SJSA1 (cell line): ENCODE results near the gene ACSBG1. TPM values are rescaled to one million over a fixed set of nuclear protein-coding genes. Genes with fewer than 3 reads are reported as not detected.
"Not testable (repeated sequence)": the region's sequence is repeated elsewhere in the genome, so short reads cannot be mapped to it uniquely, and the experiment has no call there.

Experiments used
- DNase-seq, 2 experiments: peaks; one replicate each; pipeline ENCODE4 v3.0.0-alpha.2; 2015 to 2020; ENCODE audit warnings: low spot score in 2 of 2, low read depth in 1 of 2
- H3K27ac ChIP-seq: fragments of 250-450 bp; sonication (Bioruptor Pico); 2 replicates; pipeline ENCODE4 v1.5.1; 2020; ENCODE audit warnings: mild to moderate bottlenecking, moderate library complexity
- H3K27me3 ChIP-seq: fragments of 250-450 bp; sonication (Bioruptor Pico); replicated peaks from 2 replicates; pipeline ENCODE4 v1.5.1; 2020; ENCODE audit warnings: mild to moderate bottlenecking, moderate library complexity
- H3K36me3 ChIP-seq: fragments of 250-450 bp; sonication (Bioruptor Pico); 2 replicates; pipeline ENCODE4 v1.5.1; 2020; ENCODE audit warnings: mild to moderate bottlenecking
- H3K4me1 ChIP-seq: fragments of 250-450 bp; sonication (Bioruptor Pico); replicated peaks from 2 replicates; pipeline ENCODE4 v1.6.1; 2021; ENCODE audit warnings: mild to moderate bottlenecking
- H3K4me3 ChIP-seq: fragments of 250-450 bp; sonication (Bioruptor Pico); 2 replicates; pipeline ENCODE4 v1.5.1; 2020; ENCODE audit warnings: mild to moderate bottlenecking
- H3K9me3 ChIP-seq: fragments of 250-450 bp; sonication (Bioruptor Pico); replicated peaks from 2 replicates; pipeline ENCODE4 v1.5.1; 2020; ENCODE audit warnings: mild to moderate bottlenecking
- total RNA-seq: library from RNA; depleted of rRNA; stranded (reverse); fragments of >200 nt; shearing (Covaris generic); gene quantifications from 2 replicates; pipeline ENCODE4 v1.2.3, GENCODE V29; 2014

ACSBG1 gene
- total RNA-seq, 1 experiment from 2014 or later = not detected

GRCh38 chr15:78263351-78263781, 29.0 kb upstream of the ACSBG1 start:
- H3K4me3 ChIP-seq = no peak overlapping the region
- no peaks in the 10 kb centered on the region for H3K36me3 ChIP-seq
- H3K27ac ChIP-seq = no peak overlapping the region
- peaks cover 18% of the 10 kb centered on the region for H3K27me3 ChIP-seq
- H3K9me3 ChIP-seq = no peaks in the 10 kb centered on the region
- H3K4me1 ChIP-seq = no peaks in the 10 kb centered on the region
- no peak for DNase-seq

- Histone ChIP-seq H3K27me3 (peaks cover 14% of the 10 kb centered on the region), H3K36me3 (no peaks in the 10 kb centered on the region), H3K4me3 (no peak overlapping the region), H3K4me1 (no peaks in the 10 kb centered on the region), H3K27ac (no peak overlapping the region), H3K9me3 (no peaks in the 10 kb centered on the region)
- DNase-seq = no peak
These were observed 26.7 kb upstream of the ACSBG1 start for GRCh38 chr15:78261062-78261461.

- Histone ChIP-seq H3K27me3 (peaks cover 14% of the 10 kb centered on the region), H3K4me1 (no peaks in the 10 kb centered on the region), H3K36me3 (no peaks in the 10 kb centered on the region), H3K4me3 (no peak overlapping the region), H3K9me3 (no peaks in the 10 kb centered on the region), H3K27ac (no peak overlapping the region)
- no peak for DNase-seq
These were observed 26.1 kb upstream of the ACSBG1 start for GRCh38 chr15:78260489-78260888.

GRCh38 chr15:78259232-78259631, 24.9 kb upstream of the ACSBG1 start:
- no peak overlapping the region for H3K27ac ChIP-seq
- no peaks in the 10 kb centered on the region for H3K9me3 ChIP-seq
- no peak for DNase-seq
- no peaks in the 10 kb centered on the region for H3K4me1 ChIP-seq
- H3K36me3 ChIP-seq = no peaks in the 10 kb centered on the region
- H3K27me3 ChIP-seq = 0 out of 2 replicates have a peak, but pooled peaks cover 3% of the 10 kb centered on the region
- no peak overlapping the region for H3K4me3 ChIP-seq

GRCh38 chr15:78257681-78258080, 23.3 kb upstream of the ACSBG1 start:
- Histone ChIP-seq H3K4me1 (no peaks in the 10 kb centered on the region), H3K36me3 (no peaks in the 10 kb centered on the region), H3K27ac (no peak overlapping the region), H3K9me3 (no peaks in the 10 kb centered on the region), H3K27me3 (no peaks in the 10 kb centered on the region), H3K4me3 (no peak overlapping the region)
- no peak for DNase-seq

- Histone ChIP-seq H3K4me1 (no peaks in the 10 kb centered on the region), H3K27me3 (no peaks in the 10 kb centered on the region), H3K27ac (no peak overlapping the region), H3K9me3 (no peaks in the 10 kb centered on the region), H3K4me3 (no peak overlapping the region), H3K36me3 (no peaks in the 10 kb centered on the region)
- no peak for DNase-seq
These were observed 21.7 kb upstream of the ACSBG1 start for GRCh38 chr15:78256044-78256437.

GRCh38 chr15:78255421-78256043, 21.2 kb upstream of the ACSBG1 start:
- no peaks in the 10 kb centered on the region for H3K27me3 ChIP-seq
- no peak overlapping the region for H3K4me3 ChIP-seq
- no peak overlapping the region for H3K27ac ChIP-seq
- DNase-seq = no peak
- no peaks in the 10 kb centered on the region for H3K9me3 ChIP-seq
- no peaks in the 10 kb centered on the region for H3K36me3 ChIP-seq
- no peaks in the 10 kb centered on the region for H3K4me1 ChIP-seq

GRCh38 chr15:78251136-78251535, 16.8 kb upstream of the ACSBG1 start:
- H3K36me3 ChIP-seq = no peaks in the 10 kb centered on the region
- no peak overlapping the region for H3K27ac ChIP-seq
- no peaks in the 10 kb centered on the region for H3K4me1 ChIP-seq
- H3K9me3 ChIP-seq = no peaks in the 10 kb centered on the region
- no peak for DNase-seq
- H3K4me3 ChIP-seq = no peak overlapping the region
- no peaks in the 10 kb centered on the region for H3K27me3 ChIP-seq

- Histone ChIP-seq H3K9me3 (no peaks in the 10 kb centered on the region), H3K4me3 (no peak overlapping the region), H3K27me3 (no peaks in the 10 kb centered on the region), H3K4me1 (no peaks in the 10 kb centered on the region), H3K36me3 (no peaks in the 10 kb centered on the region), H3K27ac (no peak overlapping the region)
- no peak for DNase-seq
These were observed 14.8 kb upstream of the ACSBG1 start for GRCh38 chr15:78249131-78249530.

- H3K4me1 ChIP-seq = no peaks in the 10 kb centered on the region
- DNase-seq = no peak
- H3K4me3 ChIP-seq = no peak overlapping the region
- no peaks in the 10 kb centered on the region for H3K9me3 ChIP-seq
- H3K27ac ChIP-seq = no peak overlapping the region
- no peaks in the 10 kb centered on the region for H3K36me3 ChIP-seq
- no peaks in the 10 kb centered on the region for H3K27me3 ChIP-seq
These were observed 13.5 kb upstream of the ACSBG1 start for GRCh38 chr15:78247911-78248310.

GRCh38 chr15:78245976-78246620, 11.7 kb upstream of the ACSBG1 start:
- not testable (repeated sequence) for H3K9me3 ChIP-seq, H3K36me3 ChIP-seq, H3K4me1 ChIP-seq, H3K27ac ChIP-seq, H3K4me3 ChIP-seq, H3K27me3 ChIP-seq, DNase-seq

GRCh38 chr15:78245392-78245791, 11.0 kb upstream of the ACSBG1 start:
- H3K4me1 ChIP-seq, DNase-seq, H3K4me3 ChIP-seq, H3K9me3 ChIP-seq, H3K36me3 ChIP-seq, H3K27me3 ChIP-seq, H3K27ac ChIP-seq: not testable (repeated sequence)

- H3K9me3 ChIP-seq = no peaks in the 10 kb centered on the region
- no peaks in the 10 kb centered on the region for H3K36me3 ChIP-seq
- no peak overlapping the region for H3K27ac ChIP-seq
- H3K4me3 ChIP-seq = no peak overlapping the region
- no peak for DNase-seq
- no peaks in the 10 kb centered on the region for H3K4me1 ChIP-seq
- no peaks in the 10 kb centered on the region for H3K27me3 ChIP-seq
These were observed 10.5 kb upstream of the ACSBG1 start for GRCh38 chr15:78244893-78245292.

GRCh38 chr15:78244101-78244500, 9.7 kb upstream of the ACSBG1 start:
- no peaks in the 10 kb centered on the region for H3K4me1 ChIP-seq
- DNase-seq = no peak
- no peak overlapping the region for H3K4me3 ChIP-seq
- no peaks in the 10 kb centered on the region for H3K36me3 ChIP-seq
- no peaks in the 10 kb centered on the region for H3K9me3 ChIP-seq
- no peak overlapping the region for H3K27ac ChIP-seq
- no peaks in the 10 kb centered on the region for H3K27me3 ChIP-seq

- Histone ChIP-seq H3K36me3 (no peaks in the 10 kb centered on the region), H3K27me3 (no peaks in the 10 kb centered on the region), H3K4me1 (no peaks in the 10 kb centered on the region), H3K9me3 (no peaks in the 10 kb centered on the region), H3K4me3 (no peak overlapping the region), H3K27ac (no peak overlapping the region)
- no peak for DNase-seq
These were observed 9.2 kb upstream of the ACSBG1 start for GRCh38 chr15:78243491-78243941.
